ENCODE results near the gene DCHS1.

The DCHS1 gene

DNA sequence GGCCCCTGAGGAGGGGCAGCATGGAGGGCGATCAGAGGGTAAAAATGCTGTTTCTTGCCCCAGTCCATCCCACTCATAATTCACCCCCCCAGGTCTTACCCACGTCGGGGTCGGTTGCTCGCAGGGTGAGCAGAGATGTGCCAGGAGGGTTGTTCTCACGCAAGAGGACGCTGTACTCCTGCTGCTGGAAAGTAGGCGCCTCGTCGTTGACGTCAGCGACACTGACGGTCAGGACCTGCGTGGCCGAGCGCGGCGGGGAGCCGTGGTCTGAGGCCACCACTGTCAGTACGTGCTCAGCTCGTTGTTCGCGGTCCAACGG is 26.1 kb downstream of the DCHS1 start:
- no peak for TF ChIP-seq Cebpa-rat (IDR thresholded peaks at IDR 0.05)
- peaks cover 96% of the 10 kb centered on the region for H3K36me3 ChIP-seq
- H3K27me3 ChIP-seq: no peaks in the 10 kb centered on the region
- H3K4me1 ChIP-seq: no peaks in the 10 kb centered on the region
- H3K9ac ChIP-seq: no peak overlapping the region
- no peaks in the 10 kb centered on the region for H4K20me1 ChIP-seq
- no peak overlapping the region for H3K4me3 ChIP-seq
- H3K4me2 ChIP-seq: no peak overlapping the region
- no peaks in the 10 kb centered on the region for H3K9me3 ChIP-seq
- H3K27ac ChIP-seq: no peak overlapping the region

DNA sequence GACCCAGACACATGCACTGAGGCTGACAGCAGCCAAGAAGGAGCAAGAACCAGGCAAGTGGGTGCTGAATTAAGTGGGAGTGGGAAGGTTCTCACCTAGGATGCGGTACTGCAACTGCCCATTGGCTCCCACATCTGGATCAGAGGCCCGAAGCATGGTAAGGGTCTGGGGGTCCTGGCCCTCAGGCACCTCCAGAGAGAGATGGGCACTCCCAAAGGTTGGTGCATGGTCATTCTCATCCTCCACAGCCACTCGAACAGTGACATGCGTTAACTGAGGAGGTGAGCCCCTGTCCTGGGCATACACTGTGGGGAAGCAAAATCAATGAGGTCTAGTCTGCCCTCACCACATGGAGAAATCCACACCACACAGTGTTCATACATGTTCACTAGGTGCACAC is 27.1 kb downstream of the DCHS1 start:
- TF ChIP-seq Cebpa-rat (IDR thresholded peaks at IDR 0.05): no peak
- Histone ChIP-seq H3K9ac (no peak overlapping the region), H3K9me3 (no peaks in the 10 kb centered on the region), H3K4me1 (no peaks in the 10 kb centered on the region), H3K4me3 (no peak overlapping the region), H3K36me3 (peaks cover 98% of the 10 kb centered on the region), H3K4me2 (no peak overlapping the region), H3K27me3 (no peaks in the 10 kb centered on the region), H4K20me1 (no peaks in the 10 kb centered on the region), H3K27ac (no peak overlapping the region)

DNA sequence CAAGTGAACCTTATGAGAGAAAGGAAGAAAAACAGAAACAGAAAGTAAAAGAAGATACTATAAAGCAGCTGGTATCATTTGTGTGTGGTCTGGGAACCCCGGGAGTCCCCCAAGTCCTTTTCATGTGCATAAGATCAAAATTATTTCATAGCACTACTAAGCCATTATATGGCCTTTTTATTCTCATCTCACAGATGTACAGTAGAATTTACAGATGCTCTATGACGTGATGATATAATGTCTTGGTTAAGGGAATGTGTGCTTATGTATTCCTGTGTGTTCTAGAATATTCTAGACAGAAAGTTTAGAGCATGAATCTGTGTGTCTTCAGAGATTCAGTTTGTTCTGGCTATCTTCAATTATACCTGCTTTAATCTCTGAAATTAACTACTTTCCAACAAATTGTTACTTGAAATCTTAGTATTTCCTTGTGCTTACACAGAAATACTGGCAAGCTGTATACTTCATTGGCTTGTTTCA is 27.8 kb downstream of the DCHS1 start:
- H4K20me1 ChIP-seq: no peaks in the 10 kb centered on the region
- peaks cover 2% of the 10 kb centered on the region; the same call in 1 of the 2 replicates for H3K4me1 ChIP-seq
- no peak overlapping the region for H3K9ac ChIP-seq
- TF ChIP-seq Cebpa-rat (IDR thresholded peaks at IDR 0.05): no peak
- H3K9me3 ChIP-seq: no peaks in the 10 kb centered on the region
- peaks cover 98% of the 10 kb centered on the region for H3K36me3 ChIP-seq
- no peak overlapping the region for H3K4me3 ChIP-seq
- no peak overlapping the region for H3K4me2 ChIP-seq
- H3K27ac ChIP-seq: no peak overlapping the region
- no peaks in the 10 kb centered on the region for H3K27me3 ChIP-seq

DNA sequence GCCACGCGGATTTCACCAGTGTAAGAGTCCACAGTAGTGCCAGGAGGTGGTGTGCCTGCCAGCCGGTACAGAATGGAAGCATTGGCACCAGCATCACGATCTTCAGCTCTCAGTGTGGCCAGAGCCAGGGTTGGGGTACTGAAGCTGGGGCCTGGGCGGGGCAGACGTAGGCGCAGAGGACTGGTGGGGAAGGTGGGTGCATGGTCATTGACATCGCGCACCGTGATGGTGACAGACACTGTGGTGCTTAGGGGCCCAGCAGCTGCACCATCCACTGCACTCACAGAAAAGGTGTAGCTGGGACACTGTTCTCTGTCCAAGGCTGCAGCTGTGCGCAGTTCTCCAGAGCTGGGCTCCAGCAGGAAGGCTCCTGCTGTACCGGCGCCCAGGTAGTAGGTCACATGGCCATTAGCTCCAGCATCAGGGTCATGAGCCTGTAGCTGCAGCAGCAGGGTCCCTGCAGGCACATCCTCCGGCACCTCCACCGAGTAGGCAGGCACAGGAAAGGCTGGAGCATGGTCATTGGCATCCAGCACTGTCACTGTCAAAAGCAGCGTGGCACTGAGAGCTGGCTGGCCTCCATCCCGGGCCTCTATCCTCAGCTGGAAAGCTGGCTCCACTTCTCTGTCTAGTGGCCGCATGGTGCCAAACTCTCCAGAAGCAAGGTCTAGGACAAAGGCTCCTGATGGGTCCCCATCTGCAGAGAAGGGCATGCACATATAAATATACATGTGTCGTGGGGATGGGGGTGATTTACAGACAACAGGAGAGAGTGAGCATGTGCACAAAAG is 28.4 kb downstream of the DCHS1 start:
- Histone ChIP-seq H3K9ac (no peak overlapping the region), H3K4me2 (no peak overlapping the region), H3K4me3 (no peak overlapping the region), H3K9me3 (no peaks in the 10 kb centered on the region), H3K4me1 (peaks cover 8% of the 10 kb centered on the region), H3K36me3 (peaks cover 97% of the 10 kb centered on the region), H4K20me1 (no peaks in the 10 kb centered on the region), H3K27ac (no peak overlapping the region), H3K27me3 (no peaks in the 10 kb centered on the region)
- no peak for TF ChIP-seq Cebpa-rat (IDR thresholded peaks at IDR 0.05)

DNA sequence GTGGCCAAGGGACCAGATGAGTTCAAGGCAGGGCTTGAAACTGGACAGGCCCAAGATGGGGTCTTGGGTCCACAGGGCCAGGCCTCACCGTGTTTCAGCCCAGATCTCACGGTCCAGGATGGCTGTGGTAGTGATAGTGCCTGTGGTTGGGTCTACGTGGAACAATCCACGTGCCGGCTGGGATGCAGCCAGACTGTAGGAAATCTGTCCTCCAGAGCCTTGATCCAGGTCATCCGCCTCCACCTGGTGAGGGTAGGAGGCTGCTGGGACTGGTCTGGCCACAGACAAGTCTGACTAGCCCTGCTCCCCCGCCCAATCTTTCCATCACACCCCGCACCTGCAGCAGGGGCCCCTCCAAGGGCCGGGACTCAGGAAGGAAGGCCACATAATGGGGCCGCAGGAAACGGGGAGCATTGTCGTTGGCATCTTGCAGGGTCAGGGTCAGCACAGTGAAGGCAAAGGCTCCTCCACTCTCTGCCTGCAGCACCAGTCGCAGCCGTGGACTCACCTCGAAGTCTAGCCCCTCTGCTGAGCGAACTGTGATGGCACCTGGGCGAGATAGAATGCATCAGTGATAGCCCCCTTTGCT is 29.7 kb downstream of the DCHS1 start:
- H3K36me3 ChIP-seq: peaks cover 84% of the 10 kb centered on the region
- no peaks in the 10 kb centered on the region for H3K9me3 ChIP-seq
- H3K4me2 ChIP-seq: no peak overlapping the region
- H4K20me1 ChIP-seq: no peaks in the 10 kb centered on the region
- H3K9ac ChIP-seq: no peak overlapping the region
- no peak overlapping the region for H3K4me3 ChIP-seq
- H3K27ac ChIP-seq: no peak overlapping the region
- H3K4me1 ChIP-seq: peaks cover 16% of the 10 kb centered on the region
- H3K27me3 ChIP-seq: no peaks in the 10 kb centered on the region
- TF ChIP-seq Cebpa-rat (IDR thresholded peaks at IDR 0.05): no peak

DNA sequence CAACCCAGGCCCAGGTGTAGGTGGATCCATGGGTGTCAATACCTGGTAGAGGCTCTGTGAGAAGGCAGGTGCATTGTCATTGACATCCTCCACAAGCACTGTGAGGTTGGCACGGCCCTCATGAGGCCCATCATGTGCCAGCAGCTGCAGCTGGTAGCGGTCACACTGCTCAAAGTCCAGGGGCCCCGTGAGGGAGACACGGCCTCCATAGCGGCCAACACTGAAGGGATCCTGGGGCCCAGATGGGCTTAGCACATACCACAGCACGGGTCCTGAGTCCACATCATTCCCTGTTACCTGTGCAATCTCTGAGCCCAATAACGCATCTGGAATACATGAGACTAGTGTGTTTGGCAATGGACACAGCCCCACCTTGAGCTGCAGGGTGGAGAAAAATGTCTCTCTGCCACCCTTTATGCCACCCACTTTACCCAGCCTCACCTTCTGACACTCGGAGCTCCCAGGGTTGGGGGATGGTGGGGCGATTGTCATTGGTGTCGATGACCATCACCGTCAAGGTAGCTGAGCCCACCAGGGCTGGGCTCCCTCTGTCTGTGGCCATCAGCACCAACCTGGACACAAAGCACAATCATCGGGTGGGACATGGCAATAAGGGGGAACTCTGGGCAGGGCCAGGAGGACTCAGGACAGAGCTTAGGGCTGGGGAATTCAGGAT is 30.3 kb downstream of the DCHS1 start:
- Histone ChIP-seq H3K36me3 (peaks cover 78% of the 10 kb centered on the region), H3K9ac (no peak overlapping the region), H3K4me1 (peaks cover 16% of the 10 kb centered on the region), H3K4me2 (no peak overlapping the region), H4K20me1 (no peaks in the 10 kb centered on the region), H3K27ac (no peak overlapping the region), H3K9me3 (no peaks in the 10 kb centered on the region), H3K4me3 (no peak overlapping the region), H3K27me3 (no peaks in the 10 kb centered on the region)
- no peak for TF ChIP-seq Cebpa-rat (IDR thresholded peaks at IDR 0.05)

DNA sequence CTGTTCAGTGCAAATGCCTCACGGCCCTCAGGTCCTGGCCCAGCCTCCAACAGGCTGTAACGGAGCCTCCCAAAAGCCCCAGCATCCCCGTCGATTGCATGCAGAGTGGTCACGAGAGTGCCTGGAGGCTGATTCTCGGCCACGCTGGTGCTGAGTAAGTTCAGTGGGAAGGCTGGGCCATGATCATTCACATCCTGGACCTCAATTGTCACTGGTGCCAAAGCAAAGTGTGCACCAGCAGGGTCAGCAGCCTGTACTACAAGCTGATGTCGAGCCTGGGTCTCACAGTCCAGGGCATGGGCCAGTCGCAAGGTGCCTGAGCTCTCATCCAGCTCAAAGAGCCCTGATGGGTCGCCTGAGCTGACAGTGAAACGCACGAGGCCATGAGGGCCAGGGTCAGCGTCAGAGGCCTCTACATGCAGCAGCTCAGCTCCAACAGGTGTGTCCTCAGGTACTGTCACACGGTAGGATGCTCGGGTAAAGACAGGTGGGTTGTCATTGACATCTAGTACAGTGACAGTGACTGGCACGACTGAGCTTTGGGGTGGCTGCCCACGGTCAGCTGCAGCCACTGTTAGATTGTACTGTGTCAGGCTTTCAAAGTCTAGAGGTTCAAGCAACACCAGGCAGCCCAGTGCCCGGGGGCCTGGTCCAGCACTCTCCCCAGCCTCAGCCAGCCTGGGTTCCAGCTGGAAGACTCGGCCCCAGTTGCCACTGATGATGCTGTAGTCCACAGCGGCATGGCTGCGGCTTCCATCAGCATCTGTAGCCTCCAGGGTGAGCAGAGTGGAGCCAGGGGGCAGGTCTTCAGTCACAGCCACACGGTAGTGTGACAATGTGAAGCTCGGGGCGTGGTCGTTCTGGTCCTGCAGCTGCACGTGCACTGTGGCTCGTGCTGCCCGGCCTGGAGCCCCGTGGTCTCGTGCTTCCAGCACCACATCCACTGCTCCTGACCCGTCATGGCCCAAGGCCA is 31.9 kb downstream of the DCHS1 start:
- no peaks in the 10 kb centered on the region for H3K27me3 ChIP-seq
- no peak overlapping the region for H3K4me2 ChIP-seq
- peaks cover 62% of the 10 kb centered on the region for H3K36me3 ChIP-seq
- no peaks in the 10 kb centered on the region for H3K9me3 ChIP-seq
- no peak overlapping the region for H3K4me3 ChIP-seq
- H3K27ac ChIP-seq: no peak overlapping the region
- H3K4me1 ChIP-seq: peaks cover 26% of the 10 kb centered on the region
- TF ChIP-seq Cebpa-rat (IDR thresholded peaks at IDR 0.05): no peak
- H4K20me1 ChIP-seq: no peaks in the 10 kb centered on the region
- H3K9ac ChIP-seq: no peak overlapping the region

DNA sequence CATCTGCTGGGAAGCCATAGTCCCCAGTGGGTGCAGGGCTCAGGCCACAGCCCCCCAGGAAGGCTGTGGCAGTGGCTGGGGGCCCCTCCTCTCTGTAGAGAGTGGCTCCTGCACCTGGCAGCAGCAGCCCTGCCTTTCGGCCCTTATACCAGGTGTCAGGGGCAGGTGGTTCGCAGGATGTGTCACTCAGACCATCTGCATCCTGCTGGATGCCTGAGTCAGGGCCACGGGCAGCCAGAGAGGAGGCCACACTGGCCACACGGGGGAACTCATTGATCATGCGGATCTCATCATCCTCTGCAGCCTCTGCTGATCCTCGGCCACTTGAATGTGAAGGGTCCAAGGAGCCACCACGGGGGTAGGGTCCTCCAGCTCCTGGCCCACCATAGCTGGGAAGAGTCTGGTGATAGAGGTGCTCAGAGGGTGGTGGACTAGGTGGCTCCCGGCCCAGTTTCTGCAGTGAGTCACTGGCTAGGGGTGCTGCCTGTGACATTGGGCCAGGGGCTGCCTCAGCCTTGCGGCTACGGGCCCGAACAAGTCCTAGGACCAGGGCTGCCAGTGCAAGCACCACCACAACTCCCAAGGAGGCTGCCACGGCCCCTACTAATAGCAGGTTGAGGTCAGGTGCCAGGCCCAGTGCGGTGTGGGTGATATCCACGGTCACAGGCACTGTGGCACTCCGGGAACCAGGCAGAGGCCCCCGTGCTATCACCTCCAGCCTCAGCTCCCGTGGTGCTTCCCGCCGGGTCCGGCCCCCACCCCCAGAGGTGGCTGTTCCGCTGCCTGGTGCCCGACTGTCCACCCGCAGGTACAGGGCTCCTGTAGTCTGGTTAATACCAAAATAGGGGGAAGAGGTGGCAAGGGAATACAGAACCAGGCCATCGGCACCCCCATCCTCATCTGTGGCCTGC is 33.1 kb downstream of the DCHS1 start:
- H3K9me3 ChIP-seq: no peaks in the 10 kb centered on the region
- peak overlapping the region; percentile 28 for H3K4me2 ChIP-seq
- H3K4me3 ChIP-seq: no peak overlapping the region
- peaks cover 37% of the 10 kb centered on the region for H3K4me1 ChIP-seq
- H4K20me1 ChIP-seq: no peaks in the 10 kb centered on the region
- no peak overlapping the region for H3K9ac ChIP-seq
- no peak for TF ChIP-seq Cebpa-rat (IDR thresholded peaks at IDR 0.05)
- peak overlapping the region; percentile 20; the same call in 1 of the 2 replicates for H3K27ac ChIP-seq
- H3K36me3 ChIP-seq: peaks cover 52% of the 10 kb centered on the region
- no peaks in the 10 kb centered on the region for H3K27me3 ChIP-seq
